WTC11 (cell line): ENCODE measurements around the gene AR. TPM values are rescaled to one million over a fixed set of nuclear protein-coding genes. Genes with fewer than 3 reads are reported as not detected.

ENCODE experiments used
- ATAC-seq: fragments of 200-7000 bp; cut with Tn5 transposase; 2 replicates; pipeline ENCODE4 v1.10.0; 2021; ENCODE audit warnings: mild to moderate bottlenecking, moderate library complexity
- CTCF ChIA-PET: fragments of 300-600 bp; sonication (Branson Sonifier 250); formaldehyde crosslinking; loops from one replicate; lab custom pipeline; 2021; ENCODE audit warnings: antibody characterized with exemption; lab: Charles Lee
- POLR2A ChIA-PET: fragments of 350-600 bp; sonication (Branson Sonifier 250); formaldehyde crosslinking; loops from one replicate; lab custom pipeline; 2021; ENCODE audit warnings: antibody characterized with exemption; lab: Charles Lee
- DNase-seq: peaks from one replicate; pipeline ENCODE4 v3.0.0; 2021; ENCODE audit warnings: low spot score
- H3K27ac Mint-ChIP-seq: 2 replicates; pipeline ENCODE4 v1.8.0; 2021; ENCODE audit warnings: mixed read lengths
- H3K27me3 Mint-ChIP-seq: 2 replicates; pipeline ENCODE4 v1.8.0; 2021; ENCODE audit warnings: low read depth, mild to moderate bottlenecking, moderate library complexity, mixed read lengths
- H3K36me3 Mint-ChIP-seq: 2 replicates; pipeline ENCODE4 v1.8.0; 2021; ENCODE audit warnings: mixed read lengths
- H3K4me1 Mint-ChIP-seq: 2 replicates; pipeline ENCODE4 v1.8.0; 2022; ENCODE audit warnings: mixed read lengths
- H3K4me3 Mint-ChIP-seq: 2 replicates; pipeline ENCODE4 v1.8.0; 2021; ENCODE audit warnings: mild to moderate bottlenecking, moderate library complexity, mixed read lengths
- H3K9me3 Mint-ChIP-seq: 2 replicates; pipeline ENCODE4 v1.8.0; 2021; ENCODE audit warnings: mixed read lengths
- CREM ChIP-seq: sonication (generic); formaldehyde crosslinking; IDR thresholded peaks from 2 replicates; pipeline ENCODE4 v1.8.1; 2022; ENCODE audit warnings: mild to moderate bottlenecking, missing genetic modification reagents, moderate library complexity
- FOXK1 ChIP-seq: sonication (generic); formaldehyde crosslinking; IDR thresholded peaks from 2 replicates; pipeline ENCODE4 v1.8.0; 2022; ENCODE audit warnings: mild to moderate bottlenecking, moderate library complexity, missing genetic modification reagents
- GTF2I ChIP-seq: fragments of 250-450 bp; sonication (Bioruptor Pico); conservative IDR thresholded peaks from 2 replicates; pipeline ENCODE4 v1.4.0; 2021; ENCODE audit warnings: mild to moderate bottlenecking
- HMGA2 ChIP-seq: fragments of 250-450 bp; sonication (Bioruptor Pico); IDR thresholded peaks from 2 replicates; pipeline ENCODE4 v1.4.0; 2021; ENCODE audit warnings: mild to moderate bottlenecking, moderate library complexity
- IRF2 ChIP-seq: sonication (generic); formaldehyde crosslinking; IDR thresholded peaks from 2 replicates; pipeline ENCODE4 v1.8.0; 2022; ENCODE audit warnings: low read depth, missing genetic modification reagents, borderline replicate concordance
- NFE2L1 ChIP-seq: sonication (generic); formaldehyde crosslinking; IDR thresholded peaks from 2 replicates; pipeline ENCODE4 v1.8.1; 2023; ENCODE audit warnings: missing genetic modification reagents
- OVOL2 ChIP-seq: fragments of 250-450 bp; sonication (Bioruptor Pico); IDR thresholded peaks from 2 replicates; pipeline ENCODE4 v1.9.0; 2021; ENCODE audit warnings: mild to moderate bottlenecking, borderline replicate concordance
- RORB ChIP-seq: fragments of 250-450 bp; sonication (Bioruptor Pico); IDR thresholded peaks from 2 replicates; pipeline ENCODE4 v1.9.0; 2021; ENCODE audit warnings: mild to moderate bottlenecking
- SMAD4 ChIP-seq: sonication (generic); formaldehyde crosslinking; IDR thresholded peaks from 2 replicates; pipeline ENCODE4 v1.8.0; 2022; ENCODE audit warnings: mild to moderate bottlenecking, missing genetic modification reagents
- TCF7 ChIP-seq: sonication (generic); formaldehyde crosslinking; IDR thresholded peaks from 2 replicates; pipeline ENCODE4 v1.8.0; 2022; ENCODE audit warnings: mild to moderate bottlenecking, low read depth, missing genetic modification reagents, moderate library complexity
- ZNF232 ChIP-seq: sonication (generic); formaldehyde crosslinking; IDR thresholded peaks from 2 replicates; pipeline ENCODE4 v1.8.0; 2022; ENCODE audit warnings: mild to moderate bottlenecking, missing genetic modification reagents
- total RNA-seq: library from RNA; stranded (reverse); gene quantifications from 3 replicates; pipeline ENCODE4 v1.2.3, GENCODE V29; 2021
- TF ChIP-seq, protein P1 (sequence below): fragments of 250-450 bp; sonication (Bioruptor Pico); IDR thresholded peaks from 2 replicates; pipeline ENCODE4 v1.9.0; 2021; ENCODE audit warnings: mild to moderate bottlenecking
- TF ChIP-seq, protein P2 (sequence below): sonication (generic); formaldehyde crosslinking; IDR thresholded peaks from 2 replicates; pipeline ENCODE4 v1.8.0; 2022; ENCODE audit warnings: mild to moderate bottlenecking, missing genetic modification reagents
- TF ChIP-seq, protein P3 (sequence below): fragments of 250-450 bp; sonication (Bioruptor Pico); IDR thresholded peaks from 2 replicates; pipeline ENCODE4 v2.1.2; 2022; ENCODE audit warnings: mild to moderate bottlenecking, moderate library complexity
- TF ChIP-seq, protein P4 (sequence below): sonication (generic); formaldehyde crosslinking; IDR thresholded peaks from 2 replicates; pipeline ENCODE4 v1.8.0; 2022; ENCODE audit warnings: missing genetic modification reagents
- TF ChIP-seq, protein P5 (sequence below): fragments of 250-450 bp; sonication (Bioruptor Pico); IDR thresholded peaks from 2 replicates; pipeline ENCODE4 v1.8.0; 2021; ENCODE audit warnings: mild to moderate bottlenecking
- TF ChIP-seq, protein P6 (sequence below): sonication (generic); formaldehyde crosslinking; IDR thresholded peaks from 2 replicates; pipeline ENCODE4 v1.8.1; 2022; ENCODE audit warnings: missing genetic modification reagents, borderline replicate concordance
- TF ChIP-seq, protein P7 (sequence below): sonication (generic); formaldehyde crosslinking; conservative IDR thresholded peaks from 2 replicates; pipeline ENCODE4 v1.8.1; 2022; ENCODE audit warnings: mild to moderate bottlenecking, missing genetic modification reagents

AR gene
- total RNA-seq, 1 experiment from 2014 or later = 10.3 TPM

DNA sequence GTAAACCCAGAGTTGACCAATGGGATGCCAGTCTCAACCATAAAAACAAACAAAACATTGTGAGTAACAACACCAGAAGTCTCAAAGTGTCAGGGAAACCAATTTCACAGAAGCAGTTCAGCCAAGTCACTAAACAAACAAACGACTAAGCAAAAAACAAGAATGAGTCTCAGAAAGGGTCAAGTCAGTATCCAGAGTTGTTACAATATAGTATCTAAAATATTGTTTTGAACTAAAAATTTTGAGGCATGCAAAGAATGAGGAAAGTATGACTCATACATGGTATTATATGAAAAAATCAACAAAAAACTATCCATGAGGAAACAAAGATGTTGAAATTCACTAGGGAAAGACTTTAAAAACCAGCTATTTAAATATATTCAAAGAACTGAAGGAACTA, 70.6 kb downstream of the AR start:
- CTCF ChIA-PET = no interaction called here
- no peaks in the 10 kb centered on the region; the same call in 1 of the 2 replicates for H3K9me3 Mint-ChIP-seq
- H3K27ac Mint-ChIP-seq = no peak overlapping the region
- no peak overlapping the region for H3K4me3 Mint-ChIP-seq
- peaks cover 15% of the 10 kb centered on the region for H3K4me1 Mint-ChIP-seq
- H3K27me3 Mint-ChIP-seq = no peaks in the 10 kb centered on the region
- POLR2A ChIA-PET = no interaction called here
- no peak for ATAC-seq
- no peak for DNase-seq
- TF ChIP-seq, protein P1, sequence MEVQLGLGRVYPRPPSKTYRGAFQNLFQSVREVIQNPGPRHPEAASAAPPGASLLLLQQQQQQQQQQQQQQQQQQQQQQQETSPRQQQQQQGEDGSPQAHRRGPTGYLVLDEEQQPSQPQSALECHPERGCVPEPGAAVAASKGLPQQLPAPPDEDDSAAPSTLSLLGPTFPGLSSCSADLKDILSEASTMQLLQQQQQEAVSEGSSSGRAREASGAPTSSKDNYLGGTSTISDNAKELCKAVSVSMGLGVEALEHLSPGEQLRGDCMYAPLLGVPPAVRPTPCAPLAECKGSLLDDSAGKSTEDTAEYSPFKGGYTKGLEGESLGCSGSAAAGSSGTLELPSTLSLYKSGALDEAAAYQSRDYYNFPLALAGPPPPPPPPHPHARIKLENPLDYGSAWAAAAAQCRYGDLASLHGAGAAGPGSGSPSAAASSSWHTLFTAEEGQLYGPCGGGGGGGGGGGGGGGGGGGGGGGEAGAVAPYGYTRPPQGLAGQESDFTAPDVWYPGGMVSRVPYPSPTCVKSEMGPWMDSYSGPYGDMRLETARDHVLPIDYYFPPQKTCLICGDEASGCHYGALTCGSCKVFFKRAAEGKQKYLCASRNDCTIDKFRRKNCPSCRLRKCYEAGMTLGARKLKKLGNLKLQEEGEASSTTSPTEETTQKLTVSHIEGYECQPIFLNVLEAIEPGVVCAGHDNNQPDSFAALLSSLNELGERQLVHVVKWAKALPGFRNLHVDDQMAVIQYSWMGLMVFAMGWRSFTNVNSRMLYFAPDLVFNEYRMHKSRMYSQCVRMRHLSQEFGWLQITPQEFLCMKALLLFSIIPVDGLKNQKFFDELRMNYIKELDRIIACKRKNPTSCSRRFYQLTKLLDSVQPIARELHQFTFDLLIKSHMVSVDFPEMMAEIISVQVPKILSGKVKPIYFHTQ (CRISPR knock-in tag) = no peak
- no peak for TF ChIP-seq GTF2I (CRISPR knock-in tag)
- TF ChIP-seq, protein P2, sequence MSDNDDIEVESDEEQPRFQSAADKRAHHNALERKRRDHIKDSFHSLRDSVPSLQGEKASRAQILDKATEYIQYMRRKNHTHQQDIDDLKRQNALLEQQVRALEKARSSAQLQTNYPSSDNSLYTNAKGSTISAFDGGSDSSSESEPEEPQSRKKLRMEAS (CRISPR knock-in tag) = no peak
- TF ChIP-seq IRF2 (CRISPR knock-in tag) = no peak
- no peak for TF ChIP-seq FOXK1 (CRISPR knock-in tag)
- TF ChIP-seq, protein P3, sequence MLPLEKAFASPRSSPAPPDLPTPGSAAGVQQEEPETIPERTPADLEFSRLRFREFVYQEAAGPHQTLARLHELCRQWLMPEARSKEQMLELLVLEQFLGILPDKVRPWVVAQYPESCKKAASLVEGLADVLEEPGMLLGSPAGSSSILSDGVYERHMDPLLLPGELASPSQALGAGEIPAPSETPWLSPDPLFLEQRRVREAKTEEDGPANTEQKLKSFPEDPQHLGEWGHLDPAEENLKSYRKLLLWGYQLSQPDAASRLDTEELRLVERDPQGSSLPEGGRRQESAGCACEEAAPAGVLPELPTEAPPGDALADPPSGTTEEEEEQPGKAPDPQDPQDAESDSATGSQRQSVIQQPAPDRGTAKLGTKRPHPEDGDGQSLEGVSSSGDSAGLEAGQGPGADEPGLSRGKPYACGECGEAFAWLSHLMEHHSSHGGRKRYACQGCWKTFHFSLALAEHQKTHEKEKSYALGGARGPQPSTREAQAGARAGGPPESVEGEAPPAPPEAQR (CRISPR knock-in tag) = no peak
- no peak for TF ChIP-seq CREM
- TF ChIP-seq, protein P4, sequence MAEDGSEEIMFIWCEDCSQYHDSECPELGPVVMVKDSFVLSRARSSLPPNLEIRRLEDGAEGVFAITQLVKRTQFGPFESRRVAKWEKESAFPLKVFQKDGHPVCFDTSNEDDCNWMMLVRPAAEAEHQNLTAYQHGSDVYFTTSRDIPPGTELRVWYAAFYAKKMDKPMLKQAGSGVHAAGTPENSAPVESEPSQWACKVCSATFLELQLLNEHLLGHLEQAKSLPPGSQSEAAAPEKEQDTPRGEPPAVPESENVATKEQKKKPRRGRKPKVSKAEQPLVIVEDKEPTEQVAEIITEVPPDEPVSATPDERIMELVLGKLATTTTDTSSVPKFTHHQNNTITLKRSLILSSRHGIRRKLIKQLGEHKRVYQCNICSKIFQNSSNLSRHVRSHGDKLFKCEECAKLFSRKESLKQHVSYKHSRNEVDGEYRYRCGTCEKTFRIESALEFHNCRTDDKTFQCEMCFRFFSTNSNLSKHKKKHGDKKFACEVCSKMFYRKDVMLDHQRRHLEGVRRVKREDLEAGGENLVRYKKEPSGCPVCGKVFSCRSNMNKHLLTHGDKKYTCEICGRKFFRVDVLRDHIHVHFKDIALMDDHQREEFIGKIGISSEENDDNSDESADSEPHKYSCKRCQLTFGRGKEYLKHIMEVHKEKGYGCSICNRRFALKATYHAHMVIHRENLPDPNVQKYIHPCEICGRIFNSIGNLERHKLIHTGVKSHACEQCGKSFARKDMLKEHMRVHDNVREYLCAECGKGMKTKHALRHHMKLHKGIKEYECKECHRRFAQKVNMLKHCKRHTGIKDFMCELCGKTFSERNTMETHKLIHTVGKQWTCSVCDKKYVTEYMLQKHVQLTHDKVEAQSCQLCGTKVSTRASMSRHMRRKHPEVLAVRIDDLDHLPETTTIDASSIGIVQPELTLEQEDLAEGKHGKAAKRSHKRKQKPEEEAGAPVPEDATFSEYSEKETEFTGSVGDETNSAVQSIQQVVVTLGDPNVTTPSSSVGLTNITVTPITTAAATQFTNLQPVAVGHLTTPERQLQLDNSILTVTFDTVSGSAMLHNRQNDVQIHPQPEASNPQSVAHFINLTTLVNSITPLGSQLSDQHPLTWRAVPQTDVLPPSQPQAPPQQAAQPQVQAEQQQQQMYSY (CRISPR knock-in tag) = no peak
- TF ChIP-seq, protein P5, sequence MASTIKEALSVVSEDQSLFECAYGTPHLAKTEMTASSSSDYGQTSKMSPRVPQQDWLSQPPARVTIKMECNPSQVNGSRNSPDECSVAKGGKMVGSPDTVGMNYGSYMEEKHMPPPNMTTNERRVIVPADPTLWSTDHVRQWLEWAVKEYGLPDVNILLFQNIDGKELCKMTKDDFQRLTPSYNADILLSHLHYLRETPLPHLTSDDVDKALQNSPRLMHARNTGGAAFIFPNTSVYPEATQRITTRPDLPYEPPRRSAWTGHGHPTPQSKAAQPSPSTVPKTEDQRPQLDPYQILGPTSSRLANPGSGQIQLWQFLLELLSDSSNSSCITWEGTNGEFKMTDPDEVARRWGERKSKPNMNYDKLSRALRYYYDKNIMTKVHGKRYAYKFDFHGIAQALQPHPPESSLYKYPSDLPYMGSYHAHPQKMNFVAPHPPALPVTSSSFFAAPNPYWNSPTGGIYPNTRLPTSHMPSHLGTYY (CRISPR knock-in tag) = no peak
- TF ChIP-seq ZNF232 (CRISPR knock-in tag) = no peak
- TF ChIP-seq OVOL2 (CRISPR knock-in tag) = no peak
- TF ChIP-seq, protein P6, sequence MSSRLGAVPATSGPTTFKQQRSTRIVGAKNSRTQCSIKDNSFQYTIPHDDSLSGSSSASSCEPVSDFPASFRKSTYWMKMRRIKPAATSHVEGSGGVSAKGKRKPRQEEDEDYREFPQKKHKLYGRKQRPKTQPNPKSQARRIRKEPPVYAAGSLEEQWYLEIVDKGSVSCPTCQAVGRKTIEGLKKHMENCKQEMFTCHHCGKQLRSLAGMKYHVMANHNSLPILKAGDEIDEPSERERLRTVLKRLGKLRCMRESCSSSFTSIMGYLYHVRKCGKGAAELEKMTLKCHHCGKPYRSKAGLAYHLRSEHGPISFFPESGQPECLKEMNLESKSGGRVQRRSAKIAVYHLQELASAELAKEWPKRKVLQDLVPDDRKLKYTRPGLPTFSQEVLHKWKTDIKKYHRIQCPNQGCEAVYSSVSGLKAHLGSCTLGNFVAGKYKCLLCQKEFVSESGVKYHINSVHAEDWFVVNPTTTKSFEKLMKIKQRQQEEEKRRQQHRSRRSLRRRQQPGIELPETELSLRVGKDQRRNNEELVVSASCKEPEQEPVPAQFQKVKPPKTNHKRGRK = no peak
- TF ChIP-seq NFE2L1 (CRISPR knock-in tag) = no peak
- TF ChIP-seq RORB (CRISPR knock-in tag) = no peak
- TF ChIP-seq TCF7 (CRISPR knock-in tag) = no peak
- no peak for TF ChIP-seq HMGA2 (CRISPR knock-in tag)
- TF ChIP-seq, protein P7, sequence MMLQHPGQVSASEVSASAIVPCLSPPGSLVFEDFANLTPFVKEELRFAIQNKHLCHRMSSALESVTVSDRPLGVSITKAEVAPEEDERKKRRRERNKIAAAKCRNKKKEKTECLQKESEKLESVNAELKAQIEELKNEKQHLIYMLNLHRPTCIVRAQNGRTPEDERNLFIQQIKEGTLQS (CRISPR knock-in tag) = no peak
- no peak for TF ChIP-seq SMAD4 (CRISPR knock-in tag)
- no peaks in the 10 kb centered on the region for H3K36me3 Mint-ChIP-seq
